Panc1 (cell line): ENCODE results near the gene USP14.
"Not testable (repeated sequence)": the region's sequence is repeated elsewhere in the genome, so short reads cannot be mapped to it uniquely, and the experiment has no call there.

Source experiments
- CTCF ChIP-seq: fragments of 450-650 bp; IDR thresholded peaks from 2 replicates; pipeline ENCODE4 v1.5.1; 2017; ENCODE audit warnings: mild to moderate bottlenecking
- POLR2AphosphoS5 ChIP-seq: IDR thresholded peaks from 2 replicates; pipeline ENCODE4 v1.6.1; 2012; ENCODE audit warnings: mild to moderate bottlenecking, low read depth, low read length, moderate library complexity
- SIN3A ChIP-seq: IDR thresholded peaks from 2 replicates; pipeline ENCODE4 v1.6.1; 2012; ENCODE audit warnings: low read depth, mild to moderate bottlenecking, low read length, moderate library complexity, borderline replicate concordance; ENCODE audit not compliant: insufficient read depth
- TCF7L2 ChIP-seq: IDR thresholded peaks from 2 replicates; pipeline ENCODE4 v1.6.1; 2011; ENCODE audit warnings: mild to moderate bottlenecking, low read depth, low read length, inconsistent platforms

- not testable (repeated sequence) for TF ChIP-seq POLR2AphosphoS5, SIN3A, TCF7L2, CTCF
Observed at GRCh38 chr18:108665-109063, 49.7 kb upstream of the USP14 start.
